ACC112 (cell line): ENCODE results near the gene ESR2.

Experiments
- H2AFZ ChIP-seq: fragments of 200-600 bp; sonication (generic); one replicate; pipeline ENCODE4 v1.6.0; 2017; ENCODE audit warnings: antibody characterized with exemption, low read length; ENCODE audit not compliant: unreplicated experiment
- H3K27ac ChIP-seq: fragments of 200-600 bp; sonication (generic); 2 replicates; pipeline ENCODE4 v1.5.1; 2014; ENCODE audit warnings: low read depth, mild to moderate bottlenecking, antibody characterized with exemption, low read length, moderate library complexity
- H3K27me3 ChIP-seq: fragments of 200-600 bp; sonication (generic); 2 replicates; pipeline ENCODE4 v1.6.1; 2014; ENCODE audit warnings: mild to moderate bottlenecking, antibody characterized with exemption, low read length, moderate library complexity, mixed read lengths; ENCODE audit not compliant: insufficient read depth
- H3K36me3 ChIP-seq: fragments of 200-600 bp; sonication (generic); 2 replicates; pipeline ENCODE4 v1.6.1; 2016; ENCODE audit warnings: mild to moderate bottlenecking, antibody characterized with exemption, low read length, moderate library complexity, mixed read lengths; ENCODE audit not compliant: insufficient read depth
- H3K4me1 ChIP-seq: fragments of 200-600 bp; sonication (generic); one replicate; pipeline ENCODE4 v1.6.1; 2016; ENCODE audit warnings: low read length, mixed read lengths; ENCODE audit not compliant: insufficient read depth, unreplicated experiment, control insufficient read depth
- H3K4me3 ChIP-seq: fragments of 200-600 bp; sonication (generic); 2 replicates; pipeline ENCODE4 v1.5.1; 2014; ENCODE audit warnings: mild to moderate bottlenecking, low read depth, low read length
- H3K79me2 ChIP-seq: fragments of 200-600 bp; sonication (generic); one replicate; pipeline ENCODE4 v1.6.0; 2016; ENCODE audit warnings: low read length; ENCODE audit not compliant: control insufficient read depth, unreplicated experiment, insufficient read depth

Gene ESR2

DNA sequence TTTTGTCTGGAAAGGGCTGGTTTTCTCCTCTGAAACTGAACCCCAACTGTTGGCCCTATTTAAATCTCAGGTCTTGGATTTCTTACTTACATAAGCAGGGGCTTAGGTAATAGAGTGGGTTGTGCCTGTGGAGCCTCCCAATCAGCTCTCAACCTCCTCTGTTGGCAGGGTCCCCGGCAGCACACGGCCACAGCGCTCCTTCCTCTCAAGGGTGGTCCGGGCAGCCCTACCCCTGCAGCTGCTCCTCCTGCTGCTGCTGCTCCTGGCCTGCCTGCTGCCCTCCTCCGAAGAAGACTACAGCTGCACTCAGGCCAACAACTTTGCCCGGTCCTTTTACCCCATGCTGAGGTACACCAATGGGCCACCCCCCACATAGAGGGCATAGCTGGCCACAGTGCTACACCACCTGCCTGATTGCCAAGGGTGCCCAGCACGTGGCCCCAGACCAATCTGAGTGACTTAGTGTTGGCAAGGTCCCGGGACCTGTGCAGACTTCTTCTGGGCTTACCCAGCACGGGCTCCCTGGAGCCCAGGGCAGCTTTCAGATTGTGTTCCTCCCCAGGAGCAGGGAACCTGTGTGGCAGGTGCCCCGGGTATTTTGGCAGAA lies 68.9 kb downstream of the ESR2 start:
- Histone ChIP-seq H3K27ac (no peak overlapping the region), H3K27me3 (no peaks in the 10 kb centered on the region), H2AFZ (no peak overlapping the region), H3K79me2 (no peaks in the 10 kb centered on the region), H3K4me1 (no peaks in the 10 kb centered on the region), H3K36me3 (peaks cover 6% of the 10 kb centered on the region; the same call in 1 of the 2 replicates), H3K4me3 (no peak overlapping the region)

- Histone ChIP-seq H2AFZ (no peak overlapping the region), H3K79me2 (no peaks in the 10 kb centered on the region), H3K4me3 (no peak overlapping the region), H3K4me1 (no peaks in the 10 kb centered on the region), H3K27me3 (no peaks in the 10 kb centered on the region), H3K27ac (no peak overlapping the region), H3K36me3 (peaks cover 6% of the 10 kb centered on the region; the same call in 1 of the 2 replicates)
These were observed 72.7 kb downstream of the ESR2 start for GRCh38 chr14:64221391-64222003.

GRCh38 chr14:64220466-64220865 lies 73.7 kb downstream of the ESR2 start:
- H3K79me2 ChIP-seq, result no peaks in the 10 kb centered on the region
- no peak overlapping the region for H2AFZ ChIP-seq
- H3K27me3 ChIP-seq, result no peaks in the 10 kb centered on the region
- no peak overlapping the region for H3K27ac ChIP-seq
- H3K36me3 ChIP-seq, result peaks cover 6% of the 10 kb centered on the region; the same call in 1 of the 2 replicates
- H3K4me1 ChIP-seq, result no peaks in the 10 kb centered on the region
- H3K4me3 ChIP-seq, result no peak overlapping the region

GRCh38 chr14:64220056-64220455 lies 74.1 kb downstream of the ESR2 start:
- no peaks in the 10 kb centered on the region for H3K27me3 ChIP-seq
- no peak overlapping the region for H3K4me3 ChIP-seq
- peaks cover 6% of the 10 kb centered on the region; the same call in 1 of the 2 replicates for H3K36me3 ChIP-seq
- H3K4me1 ChIP-seq, result no peaks in the 10 kb centered on the region
- no peak overlapping the region for H3K27ac ChIP-seq
- no peak overlapping the region for H2AFZ ChIP-seq
- no peaks in the 10 kb centered on the region for H3K79me2 ChIP-seq

DNA sequence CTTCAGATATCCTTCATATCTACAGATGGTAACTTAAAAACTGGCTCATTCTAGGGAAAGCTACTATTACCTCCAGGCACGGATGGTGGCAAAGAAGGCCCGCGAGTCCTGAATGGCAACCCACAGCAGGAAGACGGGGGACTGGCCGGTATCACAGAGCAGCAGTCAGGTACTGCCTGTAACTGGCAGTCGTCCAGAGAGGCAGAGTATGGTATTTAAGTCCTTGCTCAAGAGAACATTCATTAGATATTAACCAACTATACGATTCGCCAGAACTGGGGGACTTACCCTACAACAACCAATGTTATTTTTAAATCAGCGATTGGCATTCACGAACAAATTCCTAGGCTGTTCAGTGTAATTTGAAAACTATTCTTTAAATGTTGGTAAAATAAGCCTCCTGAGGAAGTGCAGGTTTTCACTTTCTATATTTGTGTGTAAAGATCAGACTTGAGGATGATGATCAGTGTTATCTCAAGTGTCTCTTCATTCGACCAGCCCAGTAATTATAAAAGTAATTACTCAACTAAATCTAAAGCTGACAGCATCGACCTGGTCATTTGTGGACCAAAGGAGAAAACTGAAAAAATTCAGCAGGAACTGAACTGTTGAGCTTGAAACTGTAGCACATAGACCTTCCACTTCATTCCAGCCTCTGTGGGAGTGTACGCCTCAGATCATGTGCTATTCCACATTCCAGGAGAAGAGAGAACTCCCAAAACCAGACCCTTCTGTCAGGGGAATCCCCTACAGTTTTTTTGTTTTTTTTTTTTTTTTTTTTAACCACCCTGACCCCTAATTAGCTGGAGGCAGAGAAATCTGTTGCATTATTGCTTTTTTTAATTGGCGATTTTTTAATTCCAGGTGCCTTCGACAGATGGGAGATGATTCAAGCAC lies 75.6 kb downstream of the ESR2 start:
- no peaks in the 10 kb centered on the region for H3K4me1 ChIP-seq
- H3K36me3 ChIP-seq, result peaks cover 6% of the 10 kb centered on the region; the same call in 1 of the 2 replicates
- H2AFZ ChIP-seq, result no peak overlapping the region
- no peaks in the 10 kb centered on the region for H3K79me2 ChIP-seq
- H3K27ac ChIP-seq, result no peak overlapping the region
- no peak overlapping the region for H3K4me3 ChIP-seq
- H3K27me3 ChIP-seq, result no peaks in the 10 kb centered on the region

GRCh38 chr14:64217834-64218233 lies 76.3 kb downstream of the ESR2 start:
- Histone ChIP-seq H3K79me2 (no peaks in the 10 kb centered on the region), H3K4me1 (no peaks in the 10 kb centered on the region), H3K36me3 (no peaks in the 10 kb centered on the region), H3K27me3 (no peaks in the 10 kb centered on the region), H3K4me3 (no peak overlapping the region), H2AFZ (no peak overlapping the region), H3K27ac (no peak overlapping the region)

DNA sequence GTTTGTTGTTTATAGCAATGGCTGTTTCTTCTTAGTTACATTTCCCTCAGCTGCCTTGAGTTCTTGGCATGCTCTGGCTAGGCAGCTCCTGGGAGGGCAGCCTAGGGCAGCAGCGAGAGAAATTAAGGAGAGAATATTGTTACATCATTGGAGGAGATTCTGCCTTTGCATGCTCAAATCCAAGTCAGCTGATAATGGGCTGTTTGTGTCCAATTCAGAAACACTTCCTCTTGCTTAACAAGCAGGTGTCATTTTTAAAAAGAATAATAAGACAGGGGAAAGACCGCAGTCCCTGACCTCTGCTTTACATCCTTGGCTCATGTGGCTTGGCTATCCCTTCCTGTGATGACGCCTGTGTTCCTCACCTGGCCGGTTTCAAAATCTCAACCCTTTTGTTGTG lies 76.9 kb downstream of the ESR2 start:
- Histone ChIP-seq H3K36me3 (no peaks in the 10 kb centered on the region), H3K27ac (no peak overlapping the region), H2AFZ (no peak overlapping the region), H3K4me3 (no peak overlapping the region), H3K4me1 (no peaks in the 10 kb centered on the region), H3K27me3 (no peaks in the 10 kb centered on the region), H3K79me2 (no peaks in the 10 kb centered on the region)

- H2AFZ ChIP-seq, result no peak overlapping the region
- no peaks in the 10 kb centered on the region for H3K4me1 ChIP-seq
- H3K4me3 ChIP-seq, result no peak overlapping the region
- H3K79me2 ChIP-seq, result no peaks in the 10 kb centered on the region
- H3K36me3 ChIP-seq, result no peaks in the 10 kb centered on the region
- H3K27me3 ChIP-seq, result no peaks in the 10 kb centered on the region
- H3K27ac ChIP-seq, result no peak overlapping the region
These were observed 78.2 kb downstream of the ESR2 start for GRCh38 chr14:64215978-64216377.

DNA sequence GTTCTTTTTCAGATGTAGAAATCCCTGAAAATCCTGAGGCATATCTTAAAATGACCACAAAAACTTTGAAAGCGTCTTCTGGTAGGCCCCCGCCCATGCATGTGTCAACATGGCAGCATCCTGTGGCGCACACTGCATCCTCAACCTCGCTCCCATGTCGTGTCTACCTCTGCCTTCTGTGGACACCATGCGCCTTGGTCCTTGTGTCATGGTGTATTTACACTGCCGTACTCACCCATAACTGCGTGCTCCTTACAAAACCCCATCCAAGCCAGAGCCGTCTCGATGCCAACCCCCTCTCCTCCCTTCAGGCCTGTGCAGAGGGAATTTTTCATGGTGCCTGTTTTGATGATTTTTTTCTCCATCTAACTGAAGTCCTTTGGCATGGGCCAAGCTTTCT lies 78.9 kb downstream of the ESR2 start:
- H3K4me1 ChIP-seq, result no peaks in the 10 kb centered on the region
- H3K4me3 ChIP-seq, result no peak overlapping the region
- no peaks in the 10 kb centered on the region for H3K36me3 ChIP-seq
- no peaks in the 10 kb centered on the region for H3K79me2 ChIP-seq
- no peaks in the 10 kb centered on the region for H3K27me3 ChIP-seq
- H3K27ac ChIP-seq, result no peak overlapping the region
- H2AFZ ChIP-seq, result no peak overlapping the region

DNA sequence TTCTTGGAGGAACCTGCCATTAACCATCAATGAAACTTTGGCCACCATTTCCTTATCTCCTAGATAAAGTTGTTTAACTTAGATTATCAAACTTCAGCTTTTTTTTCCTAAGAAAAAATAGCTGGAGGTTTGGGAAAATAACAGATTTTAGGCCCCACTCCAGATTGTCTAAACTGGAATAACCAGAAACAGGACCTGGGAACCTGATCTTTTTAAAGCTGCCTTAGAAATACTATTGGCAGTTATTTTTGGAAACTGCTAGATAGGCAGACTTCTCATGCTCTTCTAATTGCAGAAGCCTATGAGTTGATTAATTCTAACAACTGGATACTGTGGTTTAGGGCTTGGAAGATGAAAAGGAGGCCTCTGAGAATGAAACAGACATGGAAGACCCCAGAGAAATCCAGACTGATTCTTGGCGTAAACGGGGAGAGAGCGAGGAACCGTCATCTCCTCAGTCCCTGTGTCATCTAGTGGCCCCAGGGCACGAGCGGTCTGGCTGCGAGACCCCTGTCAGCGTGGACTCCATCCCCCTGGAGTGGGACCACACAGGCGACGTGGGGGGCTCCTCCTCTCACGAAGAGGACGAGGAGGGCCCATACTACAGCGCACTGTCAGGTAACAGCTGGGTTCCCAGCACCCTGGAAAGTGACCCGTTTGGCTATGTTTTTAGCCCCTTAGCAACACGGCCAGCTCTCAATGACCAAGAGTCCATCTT lies 80.2 kb downstream of the ESR2 start:
- H3K36me3 ChIP-seq, result no peaks in the 10 kb centered on the region
- no peak overlapping the region for H3K4me3 ChIP-seq
- no peaks in the 10 kb centered on the region for H3K27me3 ChIP-seq
- no peak overlapping the region for H2AFZ ChIP-seq
- no peaks in the 10 kb centered on the region for H3K4me1 ChIP-seq
- H3K79me2 ChIP-seq, result no peaks in the 10 kb centered on the region
- H3K27ac ChIP-seq, result no peak overlapping the region
